Stimulated activated CD8-positive, alpha-beta memory T cell treated with anti-CD3 and anti-CD28 coated beads, Interleukin-7, amount 100 ng/mL, for 24 hours (primary cell): Measurements from ENCODE around the gene PPP1R13B.

Experiments
- DNase-seq: peaks from one replicate; pipeline ENCODE4 v3.0.0-alpha.2; 2020; ENCODE audit warnings: low read depth

PPP1R13B gene

GRCh38 chr14:103881268-103882201 is 34.2 kb upstream of the PPP1R13B start:
- no peak for DNase-seq

- DNase-seq, result no peak
Observed at GRCh38 chr14:103880348-103881267, 33.2 kb upstream of the PPP1R13B start.

- DNase-seq, result no peak
Observed at GRCh38 chr14:103879570-103880347, 32.4 kb upstream of the PPP1R13B start.

- DNase-seq, result no peak
Observed at GRCh38 chr14:103879118-103879569, 31.8 kb upstream of the PPP1R13B start.

- no peak for DNase-seq
Observed at GRCh38 chr14:103878180-103878579, 30.8 kb upstream of the PPP1R13B start.

- no peak for DNase-seq
Observed at GRCh38 chr14:103875010-103875409, 27.6 kb upstream of the PPP1R13B start.

- no peak for DNase-seq
Observed at GRCh38 chr14:103872481-103873113, 25.2 kb upstream of the PPP1R13B start.

GRCh38 chr14:103871596-103872480 is 24.5 kb upstream of the PPP1R13B start:
- peak; percentile 67 for DNase-seq

- no peak for DNase-seq
Observed at GRCh38 chr14:103870891-103871595, 23.7 kb upstream of the PPP1R13B start.

GRCh38 chr14:103870144-103870876 is 22.9 kb upstream of the PPP1R13B start:
- no peak for DNase-seq

GRCh38 chr14:103869406-103870143 is 22.2 kb upstream of the PPP1R13B start:
- DNase-seq, result no peak

- no peak for DNase-seq
Observed at GRCh38 chr14:103868242-103868897, 21.0 kb upstream of the PPP1R13B start.

GRCh38 chr14:103867523-103867953 is 20.2 kb upstream of the PPP1R13B start:
- no peak for DNase-seq

- DNase-seq, result no peak
Observed at GRCh38 chr14:103867020-103867419, 19.6 kb upstream of the PPP1R13B start.

GRCh38 chr14:103863245-103863644 is 15.9 kb upstream of the PPP1R13B start:
- no peak for DNase-seq

- no peak for DNase-seq
Observed at GRCh38 chr14:103862393-103862782, 15.0 kb upstream of the PPP1R13B start.
